Stimulated activated CD4-positive, alpha-beta T cell treated with anti-CD3 and anti-CD28 coated beads, Interleukin-15, amount 100 ng/mL, for 1 hour (primary cell): ENCODE results near the gene ANKDD1B.
A peak's percentile ranks its signal among the peaks of the same experiment; 100 is the strongest.

ENCODE experiments used
- DNase-seq, 2 donors: peaks; one replicate each; pipeline ENCODE4 v3.0.0-alpha.2; 2020; ENCODE audit warnings: low read depth in 1 of 2, low spot score in 1 of 2

The ANKDD1B gene

DNA sequence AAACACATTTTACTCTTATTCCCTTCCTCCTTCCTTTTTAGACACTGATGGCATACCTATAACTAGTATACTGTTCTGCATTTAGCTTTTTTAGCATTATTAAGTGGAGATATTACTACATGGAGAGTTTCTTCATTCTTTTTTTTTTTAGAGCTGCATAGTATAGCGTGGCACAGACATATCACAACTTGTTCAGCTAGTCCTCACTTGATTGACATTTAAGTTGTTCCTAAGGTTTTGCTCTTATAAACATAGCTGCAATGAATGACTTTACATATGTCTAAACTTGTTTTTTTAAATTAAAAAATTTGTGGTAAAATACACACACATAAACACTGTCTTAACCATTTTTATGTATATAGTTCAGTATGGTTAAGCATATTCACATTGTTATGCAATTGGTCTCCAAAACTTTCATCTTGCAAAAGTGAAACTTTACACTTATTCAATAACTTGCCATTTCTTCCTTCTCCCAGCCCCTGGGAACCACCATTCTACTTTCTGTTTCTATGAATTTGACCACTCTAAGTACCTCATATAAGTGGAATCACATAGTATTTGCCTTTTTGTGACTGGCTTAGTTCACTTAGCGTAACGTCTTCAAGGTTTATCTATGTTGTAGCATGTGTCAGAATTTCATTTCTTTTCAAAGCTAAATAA is 48.7 kb downstream of the ANKDD1B start:
- DNase-seq = no peak

GRCh38 chr5:75660678-75661465 is 49.6 kb downstream of the ANKDD1B start:
- no peak for DNase-seq

GRCh38 chr5:75662061-75662460 is 50.8 kb downstream of the ANKDD1B start:
- DNase-seq = no peak

GRCh38 chr5:75663579-75664284 is 52.5 kb downstream of the ANKDD1B start:
- no peak for DNase-seq

DNA sequence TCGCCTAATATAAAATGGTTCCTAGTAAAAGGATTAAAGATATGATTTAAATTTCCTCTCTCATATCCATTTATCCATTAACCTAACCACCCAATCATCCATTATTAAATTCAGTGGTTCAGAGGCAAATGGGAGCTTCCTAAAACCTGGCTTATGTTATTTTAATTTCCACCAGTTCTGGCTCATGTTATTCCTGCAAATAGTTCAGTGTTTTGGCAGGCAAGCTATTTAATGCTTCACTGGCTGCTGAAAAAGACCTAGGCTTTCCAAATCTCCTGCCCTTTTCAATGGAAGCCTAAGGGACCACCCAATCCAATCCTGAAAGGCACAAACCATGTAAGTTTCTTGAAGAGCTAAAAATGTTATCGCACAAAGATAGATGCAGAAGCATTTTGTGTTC is 53.7 kb downstream of the ANKDD1B start:
- no peak for DNase-seq

GRCh38 chr5:75666801-75667200 is 55.5 kb downstream of the ANKDD1B start:
- DNase-seq = no peak

GRCh38 chr5:75667586-75667985 is 56.3 kb downstream of the ANKDD1B start:
- no peak for DNase-seq

DNA sequence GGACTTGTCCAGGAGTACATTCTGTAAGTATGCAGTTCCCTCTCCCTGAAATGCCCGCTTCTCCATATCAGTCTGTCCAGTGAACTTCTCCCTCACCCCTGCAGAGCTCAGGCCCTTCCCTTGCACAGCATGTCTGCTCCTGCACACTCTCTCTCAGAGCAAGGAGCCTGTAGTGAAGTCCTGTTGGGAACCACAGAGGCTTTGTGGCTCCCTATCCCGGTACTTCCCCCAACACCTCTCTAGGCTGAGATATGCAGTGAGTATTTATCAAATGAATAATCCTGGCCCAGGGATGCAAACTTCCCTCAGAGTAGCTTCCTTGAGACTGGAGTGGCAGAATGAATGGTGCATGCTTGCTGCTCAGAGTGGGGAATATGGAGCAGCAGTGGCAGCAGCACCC is 57.2 kb downstream of the ANKDD1B start:
- no peak for DNase-seq

DNA sequence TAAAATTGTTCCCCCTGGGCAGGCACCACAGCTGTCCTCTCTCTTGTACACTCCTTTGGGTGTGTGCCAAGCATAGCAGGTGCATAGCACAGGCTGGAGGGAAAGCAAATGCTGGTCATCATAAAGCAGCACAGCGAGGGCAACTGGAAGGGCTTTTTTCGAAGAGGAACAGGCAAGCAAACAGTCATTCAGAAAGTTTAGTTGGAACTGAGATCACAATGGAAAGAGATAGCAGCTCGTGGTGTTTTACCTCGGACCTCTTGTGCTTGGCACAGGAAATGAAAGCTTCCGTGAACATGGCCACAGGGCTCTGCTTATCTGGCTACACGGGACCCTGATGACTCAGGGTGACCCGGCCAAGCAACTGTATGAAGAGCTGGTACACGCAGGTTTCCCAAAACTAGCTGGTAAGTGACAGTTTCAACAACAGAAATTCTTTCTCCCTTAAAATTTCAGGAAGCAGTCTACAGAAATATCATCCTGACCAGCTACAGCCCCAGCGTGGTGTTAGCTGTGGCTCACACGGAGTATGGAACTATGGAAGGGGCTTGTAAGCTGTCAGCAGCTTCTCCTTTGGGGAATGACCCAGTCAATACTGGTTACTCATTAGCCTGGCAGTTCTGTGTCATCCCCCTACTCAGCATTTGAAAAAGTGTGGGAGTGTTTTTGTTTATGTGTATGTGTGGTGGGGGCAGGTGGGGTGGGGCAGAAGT is 57.9 kb downstream of the ANKDD1B start:
- DNase-seq = peak; percentile 4 to 8

DNA sequence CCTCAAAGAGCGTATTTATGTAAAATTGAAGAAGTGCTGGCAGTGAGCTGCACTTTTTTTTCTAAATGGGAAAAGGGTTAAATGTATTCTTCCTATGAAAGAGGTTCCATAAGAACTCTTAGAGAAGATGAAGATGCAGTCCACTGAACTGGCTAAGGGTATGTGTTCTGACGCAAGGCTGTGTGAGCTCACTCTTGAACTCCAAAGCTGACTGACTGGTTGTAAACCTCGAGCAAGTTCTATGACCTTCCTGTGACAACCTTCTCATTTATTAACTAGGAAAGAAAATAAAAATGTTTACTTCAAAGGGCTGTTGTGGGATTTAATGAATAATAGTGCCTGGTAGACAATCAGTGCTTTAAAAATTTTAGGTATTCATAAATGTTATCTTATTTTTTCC is 59.3 kb downstream of the ANKDD1B start:
- DNase-seq = no peak

DNA sequence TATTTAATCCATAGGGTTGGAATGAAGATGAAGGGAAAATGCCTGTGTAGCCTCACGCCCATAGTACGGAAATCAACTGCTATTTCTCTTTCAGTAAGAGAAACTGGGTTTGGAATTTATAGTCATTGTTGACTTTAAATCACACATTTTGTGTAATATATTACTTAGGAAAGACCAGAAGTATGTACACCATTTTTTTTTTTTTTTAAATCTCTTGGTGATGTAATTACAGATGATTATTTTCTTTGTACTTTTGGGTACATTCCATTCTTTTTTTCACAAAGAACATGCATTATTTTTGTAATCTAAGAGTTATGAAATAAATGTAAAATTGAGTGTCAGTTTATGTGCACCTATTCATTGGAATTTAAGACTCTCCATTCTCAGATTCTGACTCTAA is 60.3 kb downstream of the ANKDD1B start:
- DNase-seq = no peak

- DNase-seq = no peak
Measured at GRCh38 chr5:75672616-75673015, 61.4 kb downstream of the ANKDD1B start.

- DNase-seq = no peak
Measured at GRCh38 chr5:75675783-75676182, 64.5 kb downstream of the ANKDD1B start.

GRCh38 chr5:75677607-75678006 is 66.4 kb downstream of the ANKDD1B start:
- no peak for DNase-seq

- DNase-seq = no peak
Measured at GRCh38 chr5:75678155-75678554, 66.9 kb downstream of the ANKDD1B start.

DNA sequence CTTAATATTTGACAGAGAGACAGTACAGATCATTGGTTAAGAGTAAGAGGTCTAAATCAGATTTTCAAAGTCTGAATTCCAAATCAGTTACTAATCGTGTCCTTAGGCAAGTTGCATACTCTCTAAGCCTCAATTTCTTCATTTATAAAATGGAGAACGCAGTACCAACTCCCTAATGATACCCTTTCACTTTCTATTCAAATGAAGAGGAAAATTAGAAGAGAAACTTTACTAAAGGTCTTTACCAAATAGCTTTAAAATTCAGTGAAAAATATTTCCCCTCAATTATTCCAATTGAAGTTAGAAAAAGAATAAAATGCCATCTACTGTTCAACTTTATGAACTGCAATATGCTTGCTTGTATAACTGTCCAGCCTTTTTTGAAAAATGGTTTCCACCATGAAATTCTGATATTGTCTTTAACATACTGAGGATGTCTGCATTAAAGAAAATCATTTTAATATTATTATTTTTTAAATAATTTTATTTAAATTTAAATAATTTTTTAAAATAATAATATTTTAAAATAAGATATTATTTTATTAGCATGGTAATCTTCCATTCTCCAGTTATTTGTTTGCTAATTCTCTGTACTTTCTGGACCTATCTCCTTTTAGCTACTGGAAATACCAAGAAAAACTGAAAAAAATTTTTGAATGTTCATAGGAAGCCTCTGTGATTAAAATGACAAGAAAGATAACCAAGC is 70.0 kb downstream of the ANKDD1B start:
- no peak for DNase-seq

- DNase-seq = no peak
Measured at GRCh38 chr5:75685141-75685540, 73.9 kb downstream of the ANKDD1B start.

DNA sequence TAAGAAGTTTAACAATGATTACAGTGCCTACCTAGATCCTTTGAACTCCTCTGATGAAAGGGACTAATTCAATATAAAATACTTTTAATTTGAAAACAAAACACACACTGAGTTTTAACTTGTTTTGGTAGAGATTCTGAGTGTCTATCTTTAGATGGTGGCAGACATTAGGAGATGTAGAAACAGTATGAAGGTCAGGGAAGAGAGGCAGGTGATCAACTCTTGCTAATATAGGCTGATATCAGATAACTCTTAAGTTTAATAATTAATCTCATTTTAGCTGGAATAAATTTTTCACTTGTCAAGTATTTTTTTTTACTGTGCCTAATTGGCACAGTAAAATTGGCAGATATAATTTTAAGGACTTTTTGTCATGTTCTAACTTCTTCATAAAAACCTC is 75.2 kb downstream of the ANKDD1B start:
- DNase-seq = no peak

DNA sequence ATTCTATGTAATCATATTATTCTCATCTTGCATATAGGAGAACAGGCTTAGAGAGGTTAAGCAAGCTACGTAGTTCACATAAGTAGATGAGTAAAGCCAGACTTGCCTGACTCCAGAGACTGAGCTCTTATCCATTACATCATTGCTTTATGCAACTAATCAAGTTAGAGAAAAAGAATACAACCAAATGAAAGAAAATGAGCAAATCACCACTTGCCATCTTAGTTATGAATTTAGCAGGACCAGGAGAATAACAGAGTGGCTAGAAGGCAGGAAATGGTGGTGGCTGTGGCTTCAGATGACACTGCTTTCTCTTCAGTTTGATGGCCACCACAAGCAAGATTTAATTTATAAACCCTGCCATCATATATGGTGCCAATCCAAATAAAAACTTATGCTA is 79.4 kb downstream of the ANKDD1B start:
- DNase-seq = no peak

- DNase-seq = no peak
Measured at GRCh38 chr5:75694781-75695180, 83.5 kb downstream of the ANKDD1B start.
